Activated CD4-positive, alpha-beta T cell treated with anti-CD3 and anti-CD28 coated beads, Interleukin-2, amount 10 ng/mL, durations not matched to agents 7 days and 5 days (primary cell): ENCODE results near the gene ERH. TPM values are rescaled to one million over a fixed set of nuclear protein-coding genes. Genes with fewer than 3 reads are reported as not detected.

Source experiments
- CTCF ChIA-PET: fragments of 350-600 bp; sonication (Branson Sonifier 250); formaldehyde crosslinking; loops from one replicate; lab custom pipeline; 2021; ENCODE audit warnings: antibody characterized with exemption; lab: Charles Lee
- POLR2A ChIA-PET: fragments of 350-600 bp; sonication (Branson Sonifier 250); formaldehyde crosslinking; loops from one replicate; lab custom pipeline; 2021; ENCODE audit warnings: antibody characterized with exemption; lab: Charles Lee
- DNase-seq: peaks from one replicate; pipeline ENCODE4 v3.0.0-alpha.2; 2020
- H3K27ac Mint-ChIP-seq: one replicate; pipeline ENCODE4 v1.8.0; 2021; ENCODE audit warnings: mild to moderate bottlenecking, moderate library complexity, mixed read lengths
- H3K27me3 Mint-ChIP-seq: one replicate; pipeline ENCODE4 v1.8.0; 2021; ENCODE audit warnings: mixed read lengths
- H3K36me3 Mint-ChIP-seq: one replicate; pipeline ENCODE4 v1.8.0; 2021; ENCODE audit warnings: low read depth, mixed read lengths
- H3K4me1 Mint-ChIP-seq: one replicate; pipeline ENCODE4 v1.8.0; 2021; ENCODE audit warnings: mixed read lengths
- H3K4me3 Mint-ChIP-seq: one replicate; pipeline ENCODE4 v1.8.0; 2021; ENCODE audit warnings: mild to moderate bottlenecking, moderate library complexity, mixed read lengths
- H3K9me3 Mint-ChIP-seq: one replicate; pipeline ENCODE4 v1.8.0; 2021; ENCODE audit warnings: mixed read lengths
- total RNA-seq, 2 experiments: library from RNA; stranded (reverse); gene quantifications; one replicate each; pipeline ENCODE4 v1.2.3, GENCODE V29; 2021

ERH gene
- total RNA-seq, 2 experiments from 2014 or later, result 278 to 334 TPM

DNA sequence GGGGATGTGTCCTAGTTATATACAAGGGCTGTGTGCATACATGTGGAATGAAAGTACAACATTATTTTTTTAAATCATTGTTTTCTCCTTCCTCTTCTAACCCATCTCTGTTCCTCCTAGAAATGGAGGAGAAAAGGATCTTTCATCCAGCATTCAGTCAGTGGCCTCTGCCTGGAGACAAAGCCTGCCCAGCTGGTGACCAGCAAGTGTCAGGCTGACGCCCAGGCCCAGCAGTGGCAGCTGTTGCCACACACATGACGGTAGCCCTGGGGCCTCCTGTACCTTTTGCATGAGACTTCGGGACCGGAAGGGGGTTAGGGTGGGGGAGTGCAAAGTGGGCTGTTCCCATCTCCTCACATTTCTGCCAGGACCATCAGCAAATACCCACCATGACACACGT lies 46.2 kb downstream of the ERH start:
- no peak for DNase-seq
- Mint-ChIP-seq H3K27me3 (peaks cover 4% of the 10 kb centered on the region), H3K9me3 (no peaks in the 10 kb centered on the region), H3K27ac (peak overlapping the region; percentile 51), H3K4me3 (no peak overlapping the region), H3K4me1 (peaks cover 18% of the 10 kb centered on the region), H3K36me3 (no peaks in the 10 kb centered on the region)
- CTCF ChIA-PET, result interaction anchor here (0.5 to 1.2 kb wide), 2 partner anchors 14 to 86 kb away, joined by 3 read pairs; no protein-coding TSS in a partner anchor
- POLR2A ChIA-PET, result no interaction called here

DNA sequence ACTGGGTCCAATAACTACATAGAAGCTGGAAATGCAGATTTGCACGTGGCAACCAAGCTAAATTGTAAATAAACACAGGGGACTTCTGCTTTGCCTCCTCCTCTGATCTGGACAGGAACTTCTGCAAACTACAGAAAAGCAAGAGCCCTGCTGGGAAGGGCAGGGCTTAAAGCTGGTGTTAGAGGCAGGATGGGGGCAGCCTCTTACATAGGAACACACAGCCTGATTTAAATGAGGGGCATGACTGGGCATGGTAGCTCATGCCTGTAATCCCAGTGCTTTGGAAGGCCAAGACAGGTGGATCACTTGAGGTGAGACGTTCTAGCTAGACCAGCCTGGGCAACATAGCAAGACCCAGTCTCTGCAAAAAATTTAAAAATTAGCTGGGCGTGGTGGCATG lies 46.7 kb downstream of the ERH start:
- peaks cover 4% of the 10 kb centered on the region for H3K27me3 Mint-ChIP-seq
- peaks cover 18% of the 10 kb centered on the region for H3K4me1 Mint-ChIP-seq
- no peaks in the 10 kb centered on the region for H3K36me3 Mint-ChIP-seq
- DNase-seq, result no peak
- no peak overlapping the region for H3K27ac Mint-ChIP-seq
- POLR2A ChIA-PET, result no interaction called here
- H3K4me3 Mint-ChIP-seq, result no peak overlapping the region
- CTCF ChIA-PET, result interaction anchor here (1.2 kb wide), 1 partner anchor 13 kb away, joined by 3 read pairs; no protein-coding TSS in a partner anchor
- H3K9me3 Mint-ChIP-seq, result no peaks in the 10 kb centered on the region

DNA sequence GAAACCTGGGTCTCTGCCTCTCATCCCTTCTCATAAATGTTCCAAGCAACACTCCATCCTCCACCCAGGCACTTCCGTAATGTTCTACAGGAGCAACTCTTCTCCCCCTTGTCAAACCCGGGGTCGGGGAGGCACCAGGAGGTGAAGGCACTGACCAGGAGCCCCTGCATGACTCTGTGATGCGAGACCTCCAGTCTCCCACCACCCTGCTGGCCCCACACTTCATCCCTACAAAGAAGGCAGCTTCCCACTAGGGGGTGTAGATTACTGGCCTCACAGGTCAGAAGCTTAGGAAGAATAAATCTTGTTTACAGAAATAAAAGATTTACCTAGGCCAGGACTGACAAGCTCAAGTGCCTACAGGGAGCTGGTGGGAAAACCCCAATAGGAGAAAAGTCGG lies 47.2 kb downstream of the ERH start:
- no peak for DNase-seq
- POLR2A ChIA-PET, result no interaction called here
- Mint-ChIP-seq H3K9me3 (no peaks in the 10 kb centered on the region), H3K27me3 (peaks cover 4% of the 10 kb centered on the region), H3K4me3 (no peak overlapping the region), H3K4me1 (peaks cover 18% of the 10 kb centered on the region), H3K36me3 (no peaks in the 10 kb centered on the region), H3K27ac (no peak overlapping the region)
- CTCF ChIA-PET, result interaction anchor here (1.2 kb wide), 1 partner anchor 13 kb away, joined by 3 read pairs; no protein-coding TSS in a partner anchor

DNA sequence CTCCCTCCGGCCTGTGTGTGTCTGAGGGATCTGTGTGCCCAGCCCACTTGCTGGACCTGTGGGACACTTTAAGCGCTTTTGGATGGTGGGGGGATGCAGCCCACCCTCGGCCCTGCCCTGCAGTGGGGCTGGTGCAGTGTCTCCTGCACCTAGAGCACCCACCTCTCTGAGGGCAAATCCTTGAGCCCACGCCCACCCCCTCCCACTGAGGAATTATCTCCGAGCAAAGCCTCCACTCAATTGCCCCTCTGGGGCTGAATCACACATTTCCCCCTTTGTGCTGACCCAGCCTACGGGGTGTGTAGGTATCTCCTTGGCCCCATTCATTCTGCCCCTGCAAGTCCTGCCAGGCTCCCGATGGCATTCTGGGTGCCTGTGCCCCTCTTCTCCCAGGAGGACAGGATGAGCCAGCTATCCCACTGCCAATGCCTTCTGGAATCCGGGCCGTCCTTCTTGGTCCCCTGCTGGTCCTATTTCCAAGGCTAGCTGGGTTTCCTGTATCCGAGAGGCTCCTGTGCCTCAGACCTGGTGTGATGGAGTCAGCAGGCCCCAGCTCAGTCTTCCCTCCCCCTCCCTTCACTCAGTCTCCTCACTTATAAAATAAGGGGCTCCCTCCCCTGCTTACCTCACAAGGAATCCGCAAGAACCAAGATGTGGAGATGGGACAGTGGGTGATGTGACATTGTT lies 48.9 kb downstream of the ERH start:
- CTCF ChIA-PET, result interaction anchor here (3.1 kb wide), 1 partner anchor 9 kb away, joined by 12 read pairs; no protein-coding TSS in a partner anchor
- Mint-ChIP-seq H3K36me3 (no peaks in the 10 kb centered on the region), H3K27ac (no peak overlapping the region), H3K9me3 (no peaks in the 10 kb centered on the region), H3K4me1 (peaks cover 10% of the 10 kb centered on the region), H3K4me3 (no peak overlapping the region), H3K27me3 (peaks cover 4% of the 10 kb centered on the region)
- DNase-seq, result no peak
- POLR2A ChIA-PET, result no interaction called here

DNA sequence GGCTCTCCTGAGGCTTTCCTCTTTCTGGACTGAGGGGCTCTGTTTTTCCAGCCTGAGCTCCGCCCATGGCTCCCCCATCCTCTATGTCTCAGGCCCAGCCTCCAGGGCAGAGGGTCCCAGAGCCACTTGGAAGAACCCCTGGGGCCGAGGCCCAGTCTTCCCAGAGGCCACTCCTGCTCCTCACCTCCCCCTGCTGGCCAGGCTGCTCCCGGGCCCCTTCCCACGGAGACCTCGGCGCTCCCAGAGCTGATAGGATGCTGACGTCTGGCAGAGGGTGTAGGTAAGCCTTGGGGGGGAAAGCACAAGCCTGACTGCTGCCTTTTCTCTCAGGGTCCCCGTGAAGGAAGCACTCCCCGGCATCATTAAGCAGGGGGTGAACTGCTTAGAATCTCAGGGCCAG lies 51.4 kb downstream of the ERH start:
- Mint-ChIP-seq H3K27me3 (peaks cover 4% of the 10 kb centered on the region), H3K4me3 (no peak overlapping the region), H3K9me3 (no peaks in the 10 kb centered on the region), H3K36me3 (no peaks in the 10 kb centered on the region), H3K4me1 (peaks cover 4% of the 10 kb centered on the region), H3K27ac (no peak overlapping the region)
- ChIA-PET POLR2A (no interaction called here), CTCF (interaction anchor here (0.8 to 3.1 kb wide), 3 partner anchors 11 to 434 kb away, joined by 3 to 12 read pairs (median 4); no protein-coding TSS in a partner anchor)
- no peak for DNase-seq

DNA sequence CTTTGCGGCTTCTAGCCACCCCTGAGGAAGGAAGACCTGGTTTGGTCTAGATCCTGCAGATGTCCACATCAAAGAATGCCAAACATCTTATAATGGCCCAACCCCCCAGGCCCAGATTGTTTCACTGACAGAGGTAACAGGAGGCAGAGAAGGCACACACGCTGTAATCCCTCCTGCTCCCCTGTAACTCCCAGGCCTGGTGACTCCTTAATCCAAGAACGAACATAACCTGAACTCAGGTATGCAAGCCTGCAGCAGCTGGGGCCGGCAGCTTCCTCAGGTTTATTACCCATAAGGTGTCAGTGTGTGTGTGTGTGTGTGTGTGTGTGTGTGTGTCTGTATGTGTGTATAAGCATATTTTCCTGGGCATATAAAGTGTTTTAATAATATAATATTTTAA lies 52.7 kb downstream of the ERH start:
- Mint-ChIP-seq H3K4me3 (no peak overlapping the region), H3K36me3 (no peaks in the 10 kb centered on the region), H3K27ac (no peak overlapping the region), H3K4me1 (peaks cover 4% of the 10 kb centered on the region), H3K27me3 (peaks cover 7% of the 10 kb centered on the region), H3K9me3 (no peaks in the 10 kb centered on the region)
- DNase-seq, result no peak
- ChIA-PET POLR2A (no interaction called here), CTCF (no interaction called here)

DNA sequence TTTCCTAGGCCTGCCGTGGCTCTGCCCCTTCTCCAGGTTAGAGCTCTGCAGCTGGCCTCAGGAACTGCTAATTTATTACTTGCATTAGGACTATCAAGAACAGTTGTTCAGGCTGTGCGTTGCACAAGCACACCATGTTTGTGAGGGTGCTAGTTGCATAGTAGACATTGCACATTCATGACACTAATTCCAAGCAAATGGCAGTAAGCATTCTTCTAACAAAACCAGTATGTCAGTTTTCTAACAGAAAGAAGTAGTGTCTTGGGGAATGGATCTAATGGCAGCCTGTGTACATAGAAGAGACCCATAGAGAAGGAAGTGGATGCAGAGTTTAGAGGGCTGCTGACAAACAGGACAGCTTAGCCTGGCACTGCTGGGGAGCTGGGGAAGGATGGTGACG lies 53.9 kb downstream of the ERH start:
- peaks cover 7% of the 10 kb centered on the region for H3K27me3 Mint-ChIP-seq
- no peak for DNase-seq
- no peaks in the 10 kb centered on the region for H3K36me3 Mint-ChIP-seq
- ChIA-PET POLR2A (no interaction called here), CTCF (interaction anchor here (0.6 to 1.5 kb wide), 3 partner anchors 14 to 1060 kb away, joined by 3 read pairs; no protein-coding TSS in a partner anchor)
- H3K4me1 Mint-ChIP-seq, result peaks cover 4% of the 10 kb centered on the region
- H3K4me3 Mint-ChIP-seq, result no peak overlapping the region
- no peak overlapping the region for H3K27ac Mint-ChIP-seq
- H3K9me3 Mint-ChIP-seq, result no peaks in the 10 kb centered on the region

DNA sequence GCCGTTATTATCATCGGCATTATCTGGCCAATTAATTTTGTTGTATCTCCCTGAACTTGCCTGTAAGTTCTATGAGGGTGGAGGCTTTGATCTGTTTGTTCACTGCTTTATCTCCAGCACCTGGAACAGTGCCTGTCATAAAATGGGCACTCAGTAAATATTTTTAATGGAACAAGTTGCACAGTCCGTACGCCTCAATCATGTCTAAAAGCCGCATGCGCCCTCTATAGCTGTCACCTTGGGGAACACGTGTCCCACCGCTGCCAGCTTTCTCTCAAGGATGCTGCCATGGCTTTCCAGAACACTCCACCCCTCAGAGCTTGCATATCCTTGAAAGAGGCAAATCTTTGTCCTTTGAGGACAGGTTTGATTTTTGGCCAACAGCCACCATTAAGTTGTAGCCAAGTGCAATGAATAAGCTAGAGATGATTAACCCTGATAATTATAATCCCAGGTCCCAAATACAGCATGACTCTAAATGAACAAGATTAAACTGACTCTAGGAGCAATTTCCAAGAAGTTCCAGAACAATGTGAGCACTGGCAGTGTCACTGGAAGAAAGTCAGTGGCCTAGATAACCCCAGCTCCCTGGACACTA lies 55.1 kb downstream of the ERH start:
- Mint-ChIP-seq H3K27me3 (peaks cover 7% of the 10 kb centered on the region), H3K4me1 (peaks cover 4% of the 10 kb centered on the region), H3K36me3 (no peaks in the 10 kb centered on the region), H3K27ac (no peak overlapping the region), H3K4me3 (no peak overlapping the region), H3K9me3 (no peaks in the 10 kb centered on the region)
- ChIA-PET CTCF (interaction anchor here (1.0 to 1.4 kb wide), 2 partner anchors 16 to 82 kb away, joined by 3 read pairs; no protein-coding TSS in a partner anchor), POLR2A (interaction anchor here (0.7 kb wide), 1 partner anchor 1747 kb away, joined by 3 read pairs; no protein-coding TSS in a partner anchor)
- DNase-seq, result no peak

DNA sequence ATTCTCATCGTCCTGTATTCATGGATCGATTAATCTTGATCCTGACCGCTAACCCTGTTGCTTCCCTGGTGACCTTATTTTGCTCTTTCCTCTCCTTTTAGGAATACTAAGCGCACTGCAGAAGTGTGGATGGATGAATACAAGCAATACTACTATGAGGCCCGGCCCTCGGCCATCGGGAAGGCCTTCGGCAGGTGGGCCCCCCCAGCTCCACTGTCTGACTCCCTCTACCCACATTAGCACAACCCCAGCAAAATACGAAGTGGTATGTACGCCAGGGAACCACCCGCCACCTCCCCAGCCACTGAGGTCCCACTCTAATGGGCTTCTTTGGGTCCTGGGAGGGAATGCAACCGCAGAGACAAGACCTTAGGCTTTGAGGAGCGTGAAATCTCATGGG lies 58.7 kb downstream of the ERH start:
- DNase-seq, result no peak
- H3K4me1 Mint-ChIP-seq, result peaks cover 18% of the 10 kb centered on the region
- POLR2A ChIA-PET, result no interaction called here
- CTCF ChIA-PET, result no interaction called here
- no peaks in the 10 kb centered on the region for H3K36me3 Mint-ChIP-seq
- no peaks in the 10 kb centered on the region for H3K9me3 Mint-ChIP-seq
- H3K4me3 Mint-ChIP-seq, result no peak overlapping the region
- H3K27me3 Mint-ChIP-seq, result peaks cover 6% of the 10 kb centered on the region
- no peak overlapping the region for H3K27ac Mint-ChIP-seq

DNA sequence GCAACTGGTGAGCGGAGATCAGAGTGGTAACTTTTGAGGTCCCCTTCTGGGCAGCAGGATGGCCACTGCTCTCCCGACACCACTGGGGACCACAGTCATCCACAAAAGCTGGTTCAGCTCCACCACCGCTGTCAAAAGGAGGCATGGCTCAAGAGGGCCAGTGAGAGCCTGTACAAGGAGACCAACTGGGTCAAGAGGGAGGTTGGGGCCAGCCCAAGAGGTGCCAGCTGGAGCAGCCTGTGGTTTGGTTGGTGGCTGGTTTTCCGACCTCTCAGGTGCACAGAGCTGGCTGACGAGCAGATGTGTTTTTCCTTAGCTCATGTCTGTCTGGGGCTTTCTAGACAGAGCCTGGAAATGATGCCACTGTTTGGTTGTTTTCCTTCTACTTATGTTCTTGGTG lies 60.1 kb downstream of the ERH start:
- Mint-ChIP-seq H3K27ac (no peak overlapping the region), H3K27me3 (peaks cover 8% of the 10 kb centered on the region), H3K36me3 (no peaks in the 10 kb centered on the region), H3K4me1 (peaks cover 27% of the 10 kb centered on the region), H3K9me3 (no peaks in the 10 kb centered on the region), H3K4me3 (no peak overlapping the region)
- ChIA-PET CTCF (interaction anchor here (0.9 to 1.1 kb wide), 2 partner anchors 13 to 20 kb away, joined by 3 read pairs; no protein-coding TSS in a partner anchor), POLR2A (no interaction called here)
- no peak for DNase-seq

DNA sequence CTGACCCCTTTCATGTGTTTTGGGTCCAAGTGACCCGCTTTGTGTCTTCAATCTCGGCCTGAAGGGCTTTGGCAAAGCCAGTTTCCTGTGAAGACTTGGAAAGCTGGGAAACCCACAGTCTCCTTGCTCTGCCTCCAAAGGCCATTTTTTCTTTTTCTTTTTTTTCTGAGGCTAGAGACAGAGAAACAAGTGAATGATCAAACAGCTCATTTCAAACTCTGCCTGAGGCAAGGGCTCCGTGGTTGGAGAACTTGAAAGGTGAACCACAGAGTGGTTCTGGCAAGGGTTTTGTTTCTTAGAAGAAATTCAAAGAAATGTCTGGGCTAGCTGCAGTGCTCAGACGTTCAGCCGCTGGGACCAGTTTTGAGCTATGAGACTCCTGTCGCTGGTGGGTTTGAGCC lies 62.7 kb downstream of the ERH start:
- ChIA-PET POLR2A (interaction anchor here (0.6 kb wide), 1 partner anchor 175 kb away, joined by 3 read pairs; no protein-coding TSS in a partner anchor), CTCF (interaction anchor here (1.0 to 1.3 kb wide), 2 partner anchors 10 to 45 kb away, joined by 3 read pairs; no protein-coding TSS in a partner anchor)
- H3K27me3 Mint-ChIP-seq, result peaks cover 4% of the 10 kb centered on the region
- peak overlapping the region; percentile 52 for H3K27ac Mint-ChIP-seq
- H3K9me3 Mint-ChIP-seq, result no peaks in the 10 kb centered on the region
- H3K4me1 Mint-ChIP-seq, result peaks cover 27% of the 10 kb centered on the region
- peak; percentile 48 for DNase-seq
- no peaks in the 10 kb centered on the region for H3K36me3 Mint-ChIP-seq
- no peak overlapping the region for H3K4me3 Mint-ChIP-seq

DNA sequence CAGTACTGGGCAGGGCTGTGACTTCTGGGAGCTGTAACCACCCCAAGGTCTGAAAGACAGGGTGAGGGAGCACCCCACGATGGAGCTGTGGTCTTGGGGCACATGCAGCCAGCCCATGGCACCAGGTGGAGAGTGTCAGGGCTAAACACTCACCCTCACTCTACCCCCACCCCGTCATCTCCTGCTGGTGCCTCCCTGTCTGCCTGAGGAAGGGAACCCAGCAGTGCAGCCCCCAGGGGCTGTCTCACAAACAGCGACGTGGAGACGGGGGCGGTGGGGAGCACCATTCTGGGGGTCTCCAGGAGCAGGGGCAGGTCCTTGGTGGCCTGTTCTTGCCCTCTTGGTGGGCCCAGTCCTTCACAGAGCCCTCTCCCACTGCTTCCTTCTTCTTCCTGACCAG lies 63.5 kb downstream of the ERH start:
- Mint-ChIP-seq H3K9me3 (no peaks in the 10 kb centered on the region), H3K4me1 (peaks cover 27% of the 10 kb centered on the region), H3K4me3 (no peak overlapping the region), H3K36me3 (no peaks in the 10 kb centered on the region), H3K27me3 (peaks cover 4% of the 10 kb centered on the region), H3K27ac (no peak overlapping the region)
- CTCF ChIA-PET, result interaction anchor here (1.0 to 1.3 kb wide), 4 partner anchors 9 to 44 kb away, joined by 3 read pairs; no protein-coding TSS in a partner anchor
- POLR2A ChIA-PET, result no interaction called here
- DNase-seq, result no peak
